Left lobe of liver (tissue), 2 donors: Measurements from ENCODE around the gene ZSCAN30. TPM values are rescaled to one million over a fixed set of nuclear protein-coding genes. Genes with fewer than 3 reads are reported as not detected.

ENCODE experiments used
- ATAC-seq: fragments of 200-7000 bp; cut with Tn5 transposase; one replicate; pipeline ENCODE4 v1.9.1; 2020; ENCODE audit warnings: mild to moderate bottlenecking, moderate library complexity
- DNase-seq: peaks from one replicate; pipeline ENCODE4 v3.0.0-alpha.2; 2020; ENCODE audit warnings: low spot score
- total RNA-seq: library from RNA; stranded (reverse); gene quantifications from one replicate; pipeline ENCODE4 v1.2.1, GENCODE V29; 2021
- donor health status: DM: no; HTN: no; CAD: no; lungs with moderate emphysema.
- donor health status: DM: no; HTN: yes; CAD: no.

Gene ZSCAN30
- total RNA-seq: 5.5 TPM

- peak; percentile 96 for DNase-seq
- peak; percentile 99 for ATAC-seq
Measured at GRCh38 chr18:35290094-35290735, at the start of gene ZSCAN30. Gene ZSCAN30 (minus strand): TSS chr18:35290229. CDS start chr18:35264352, 25,877 bp downstream.

- DNase-seq: no peak
- ATAC-seq: no peak
Measured at GRCh38 chr18:35337286-35337685, 47.3 kb upstream of the ZSCAN30 start.

GRCh38 chr18:35335866-35336265 lies 45.8 kb upstream of the ZSCAN30 start:
- ATAC-seq (no peak), DNase-seq (no peak)

- ATAC-seq: no peak
- DNase-seq: no peak
Measured at GRCh38 chr18:35334821-35335220, 44.8 kb upstream of the ZSCAN30 start.

- ATAC-seq: no peak
- DNase-seq: no peak
Measured at GRCh38 chr18:35334212-35334611, 44.2 kb upstream of the ZSCAN30 start.

GRCh38 chr18:35331367-35332087 lies 41.5 kb upstream of the ZSCAN30 start:
- ATAC-seq (no peak), DNase-seq (no peak)

- ATAC-seq (no peak), DNase-seq (no peak)
Measured at GRCh38 chr18:35328868-35329267, 38.8 kb upstream of the ZSCAN30 start.

DNA sequence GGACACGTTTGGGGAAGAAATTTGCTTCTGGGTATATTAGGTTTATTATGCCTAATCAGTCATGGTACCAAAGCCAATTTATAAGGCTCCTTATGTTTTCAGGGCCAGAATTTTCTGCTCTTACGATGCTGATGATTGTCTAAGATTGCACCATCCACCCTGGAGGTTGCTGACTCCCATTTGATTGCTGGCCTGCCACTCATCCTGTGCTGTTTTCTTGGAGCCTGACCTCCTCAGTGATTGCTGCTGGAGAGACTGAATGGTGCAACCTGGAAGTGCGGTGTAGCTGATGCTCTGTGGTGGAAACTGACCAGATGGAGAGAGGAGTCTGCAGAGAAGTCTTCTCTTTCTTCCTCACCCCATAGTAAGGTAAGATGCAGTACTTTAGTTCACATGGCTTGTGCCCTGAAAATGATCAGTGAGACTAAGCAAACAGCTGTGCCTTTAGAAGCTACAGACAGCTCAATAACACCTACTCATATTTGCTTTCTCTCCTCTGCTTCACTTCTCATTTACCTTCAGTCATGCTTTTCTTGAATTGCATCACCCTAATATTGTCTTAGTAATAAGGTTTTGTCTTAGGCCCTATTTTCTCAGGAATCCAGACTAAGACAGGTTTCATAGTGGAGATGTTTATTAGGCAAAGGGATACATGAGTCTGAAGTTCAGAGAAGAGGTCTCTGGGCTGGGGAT lies 36.8 kb upstream of the ZSCAN30 start:
- DNase-seq (no peak), ATAC-seq (no peak)

DNA sequence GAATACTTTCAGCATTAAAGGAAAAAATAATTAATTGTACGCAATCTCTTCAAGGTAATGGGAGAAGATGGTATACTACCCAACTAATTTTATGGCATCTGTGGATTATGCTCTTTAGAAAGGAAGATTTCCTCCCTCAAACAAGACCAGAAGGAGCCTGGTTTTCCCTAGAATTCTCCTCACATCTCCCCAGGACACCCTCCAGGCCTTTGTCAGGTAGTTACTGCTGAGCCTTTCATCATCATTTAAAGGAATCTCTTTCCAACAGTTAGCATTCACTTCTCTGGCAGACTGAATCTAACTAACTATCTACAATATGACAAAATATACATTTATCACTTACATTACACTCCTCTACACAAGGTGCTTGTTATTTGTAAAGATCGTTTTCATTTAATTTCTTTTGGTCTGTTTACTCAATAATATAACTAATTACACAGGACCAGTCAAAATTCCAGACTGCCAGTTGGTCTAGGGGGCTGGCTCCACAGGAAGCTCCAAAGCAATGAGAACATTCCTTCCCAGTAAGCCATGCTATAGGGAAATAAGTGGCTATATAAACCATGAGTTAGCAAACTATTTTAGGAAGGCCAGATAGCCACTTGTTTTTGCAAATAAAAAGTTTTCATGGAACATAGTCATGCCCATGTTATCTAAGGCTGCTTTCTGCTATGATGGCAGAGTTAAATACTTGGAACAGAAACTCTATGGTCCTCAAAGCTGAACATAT lies 35.1 kb upstream of the ZSCAN30 start:
- ATAC-seq (no peak), DNase-seq (no peak)

GRCh38 chr18:35322486-35323458 lies 32.7 kb upstream of the ZSCAN30 start:
- no peak for DNase-seq
- ATAC-seq: no peak

DNA sequence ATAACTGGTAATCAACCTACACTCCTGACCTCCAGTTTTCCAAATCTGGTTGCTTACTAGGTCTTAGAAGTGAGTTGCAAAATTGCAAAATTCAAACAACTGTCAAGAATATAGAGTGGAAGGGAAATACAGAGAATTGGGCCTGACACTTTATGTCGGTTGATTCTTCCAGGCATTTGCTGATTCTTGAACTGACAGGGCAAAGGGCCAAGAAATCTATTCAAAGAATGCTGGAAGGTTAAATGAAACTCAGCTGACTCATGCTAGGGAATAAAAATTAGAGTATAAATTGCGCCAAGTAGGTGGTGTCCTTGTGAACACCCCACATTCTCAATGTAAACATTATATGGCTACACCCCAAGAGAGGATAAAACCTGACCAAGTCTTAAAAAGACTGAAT lies 21.5 kb upstream of the ZSCAN30 start:
- no peak for DNase-seq
- ATAC-seq: no peak

- ATAC-seq (no peak), DNase-seq (no peak)
Measured at GRCh38 chr18:35306588-35307250, 16.7 kb upstream of the ZSCAN30 start.

DNA sequence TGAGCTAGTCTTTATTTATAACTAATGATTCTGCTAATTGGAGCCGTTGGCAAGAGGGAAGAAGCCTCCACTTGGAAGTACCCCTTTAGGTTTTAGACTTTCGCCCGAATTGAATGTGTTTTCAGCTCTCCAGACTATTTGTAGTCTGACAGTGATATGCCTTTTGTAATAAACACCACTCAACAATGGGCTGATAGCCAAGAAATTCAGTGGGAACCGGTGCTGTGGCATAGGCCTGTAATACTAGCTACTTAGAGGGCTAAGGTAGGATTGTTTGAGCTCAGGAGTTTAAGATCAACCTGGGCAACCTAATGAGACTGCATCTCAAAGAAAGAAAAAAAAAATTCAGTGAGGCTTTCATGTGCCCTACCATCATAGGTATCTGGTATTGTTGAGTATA lies 13.6 kb upstream of the ZSCAN30 start:
- DNase-seq (no peak), ATAC-seq (no peak)

- ATAC-seq: no peak
- DNase-seq: no peak
Measured at GRCh38 chr18:35296060-35296459, 6.0 kb upstream of the ZSCAN30 start.

DNA sequence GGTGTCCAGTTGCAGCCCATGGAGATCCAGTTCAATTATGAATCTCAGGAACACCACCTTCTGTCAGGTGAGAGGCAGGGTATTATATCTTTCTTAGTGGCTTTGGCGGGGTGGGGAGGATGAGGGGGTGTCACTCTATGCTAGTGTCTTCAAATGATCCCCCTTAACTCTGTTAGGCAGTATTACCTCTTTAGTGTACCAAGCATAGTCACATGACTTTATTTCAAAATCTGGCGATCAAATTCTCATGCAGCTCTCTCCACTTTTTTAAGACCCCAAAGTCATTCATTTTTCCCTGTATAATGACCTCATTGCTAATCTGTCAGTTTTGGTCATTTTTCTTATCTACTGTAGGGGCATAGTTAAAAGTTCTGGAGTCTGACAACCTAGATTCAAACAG lies 1.1 kb upstream of the ZSCAN30 start:
- no peak for ATAC-seq
- no peak for DNase-seq

GRCh38 chr18:35289727-35290093 lies 319 bp downstream of the ZSCAN30 start:
- DNase-seq (no peak), ATAC-seq (peak; percentile 63)

GRCh38 chr18:35289293-35289692 lies 736 bp downstream of the ZSCAN30 start:
- ATAC-seq (no peak), DNase-seq (no peak)

GRCh38 chr18:35284841-35285240 lies 5.2 kb downstream of the ZSCAN30 start:
- no peak for DNase-seq
- no peak for ATAC-seq

DNA sequence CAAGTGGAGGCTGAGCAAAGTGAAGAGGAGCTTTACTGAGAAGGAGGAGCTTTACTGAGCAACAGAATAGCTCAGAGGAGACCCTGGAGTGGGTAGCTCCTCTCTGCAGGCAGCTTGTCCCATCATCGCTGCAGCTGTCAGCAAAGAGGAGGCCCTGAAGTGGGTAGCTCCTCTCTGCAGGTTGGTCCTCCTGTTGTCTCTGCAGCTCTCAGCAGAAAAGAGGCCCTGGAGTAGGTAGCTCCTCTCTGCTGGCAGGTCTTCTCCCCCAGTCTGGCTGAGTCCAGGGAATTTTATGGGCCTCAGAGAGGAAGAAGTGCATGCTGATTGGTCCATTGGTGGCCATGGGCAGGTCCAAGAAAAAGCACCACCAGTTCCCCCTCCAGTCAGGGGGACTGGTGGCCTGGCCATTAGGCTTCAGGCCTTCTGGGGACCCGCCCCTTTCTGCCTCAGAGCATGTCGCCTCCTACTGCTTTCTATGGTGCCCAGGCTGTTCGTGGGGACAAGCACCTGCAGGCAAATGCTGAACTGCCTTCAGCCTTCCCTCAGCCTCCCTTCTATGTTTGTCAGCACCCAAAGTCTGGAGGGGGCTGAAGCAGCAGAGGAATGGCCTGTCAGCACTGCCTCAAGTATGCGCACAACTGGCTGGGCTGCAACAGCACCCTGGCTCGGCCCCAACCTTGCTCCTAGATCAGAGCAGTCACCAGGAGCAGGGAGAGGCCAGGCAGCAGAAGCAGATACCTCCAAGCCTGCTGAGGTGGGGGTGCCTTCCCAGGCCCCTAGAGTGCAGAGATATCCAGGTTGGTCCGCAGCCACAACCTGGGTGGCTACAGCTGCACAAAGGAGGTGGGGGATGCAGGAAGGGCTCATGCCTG lies 5.9 kb downstream of the ZSCAN30 start:
- ATAC-seq (no peak), DNase-seq (no peak)
